ENCODE measurements around the gene RTN1. TPM values are rescaled to one million over a fixed set of nuclear protein-coding genes. Genes with fewer than 3 reads are reported as not detected.

The RTN1 gene
- total and polyA plus RNA-seq, 2 experiments from 2014 or later, result 4.2 to 4.3 TPM

DNA sequence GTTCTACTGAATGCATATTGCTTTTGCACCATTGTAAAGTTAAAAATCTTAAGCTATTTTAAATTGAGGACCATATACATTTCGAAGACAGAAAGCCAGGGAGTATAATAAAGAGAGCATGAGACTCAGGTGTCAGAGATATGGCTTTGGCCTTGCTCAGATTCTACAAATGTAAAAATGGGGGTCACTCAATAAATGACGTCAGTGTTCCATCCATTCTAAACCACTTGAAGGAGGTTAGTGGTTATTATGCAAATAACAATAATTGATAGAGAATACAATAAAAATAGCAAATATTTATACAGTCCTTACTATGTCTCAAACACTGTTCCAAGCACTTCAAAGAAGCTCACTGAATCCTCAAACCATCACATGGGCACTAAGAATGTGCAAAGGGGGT, 20.1 kb downstream of the RTN1 start (continued):
- TF ChIP-seq, protein P1, sequence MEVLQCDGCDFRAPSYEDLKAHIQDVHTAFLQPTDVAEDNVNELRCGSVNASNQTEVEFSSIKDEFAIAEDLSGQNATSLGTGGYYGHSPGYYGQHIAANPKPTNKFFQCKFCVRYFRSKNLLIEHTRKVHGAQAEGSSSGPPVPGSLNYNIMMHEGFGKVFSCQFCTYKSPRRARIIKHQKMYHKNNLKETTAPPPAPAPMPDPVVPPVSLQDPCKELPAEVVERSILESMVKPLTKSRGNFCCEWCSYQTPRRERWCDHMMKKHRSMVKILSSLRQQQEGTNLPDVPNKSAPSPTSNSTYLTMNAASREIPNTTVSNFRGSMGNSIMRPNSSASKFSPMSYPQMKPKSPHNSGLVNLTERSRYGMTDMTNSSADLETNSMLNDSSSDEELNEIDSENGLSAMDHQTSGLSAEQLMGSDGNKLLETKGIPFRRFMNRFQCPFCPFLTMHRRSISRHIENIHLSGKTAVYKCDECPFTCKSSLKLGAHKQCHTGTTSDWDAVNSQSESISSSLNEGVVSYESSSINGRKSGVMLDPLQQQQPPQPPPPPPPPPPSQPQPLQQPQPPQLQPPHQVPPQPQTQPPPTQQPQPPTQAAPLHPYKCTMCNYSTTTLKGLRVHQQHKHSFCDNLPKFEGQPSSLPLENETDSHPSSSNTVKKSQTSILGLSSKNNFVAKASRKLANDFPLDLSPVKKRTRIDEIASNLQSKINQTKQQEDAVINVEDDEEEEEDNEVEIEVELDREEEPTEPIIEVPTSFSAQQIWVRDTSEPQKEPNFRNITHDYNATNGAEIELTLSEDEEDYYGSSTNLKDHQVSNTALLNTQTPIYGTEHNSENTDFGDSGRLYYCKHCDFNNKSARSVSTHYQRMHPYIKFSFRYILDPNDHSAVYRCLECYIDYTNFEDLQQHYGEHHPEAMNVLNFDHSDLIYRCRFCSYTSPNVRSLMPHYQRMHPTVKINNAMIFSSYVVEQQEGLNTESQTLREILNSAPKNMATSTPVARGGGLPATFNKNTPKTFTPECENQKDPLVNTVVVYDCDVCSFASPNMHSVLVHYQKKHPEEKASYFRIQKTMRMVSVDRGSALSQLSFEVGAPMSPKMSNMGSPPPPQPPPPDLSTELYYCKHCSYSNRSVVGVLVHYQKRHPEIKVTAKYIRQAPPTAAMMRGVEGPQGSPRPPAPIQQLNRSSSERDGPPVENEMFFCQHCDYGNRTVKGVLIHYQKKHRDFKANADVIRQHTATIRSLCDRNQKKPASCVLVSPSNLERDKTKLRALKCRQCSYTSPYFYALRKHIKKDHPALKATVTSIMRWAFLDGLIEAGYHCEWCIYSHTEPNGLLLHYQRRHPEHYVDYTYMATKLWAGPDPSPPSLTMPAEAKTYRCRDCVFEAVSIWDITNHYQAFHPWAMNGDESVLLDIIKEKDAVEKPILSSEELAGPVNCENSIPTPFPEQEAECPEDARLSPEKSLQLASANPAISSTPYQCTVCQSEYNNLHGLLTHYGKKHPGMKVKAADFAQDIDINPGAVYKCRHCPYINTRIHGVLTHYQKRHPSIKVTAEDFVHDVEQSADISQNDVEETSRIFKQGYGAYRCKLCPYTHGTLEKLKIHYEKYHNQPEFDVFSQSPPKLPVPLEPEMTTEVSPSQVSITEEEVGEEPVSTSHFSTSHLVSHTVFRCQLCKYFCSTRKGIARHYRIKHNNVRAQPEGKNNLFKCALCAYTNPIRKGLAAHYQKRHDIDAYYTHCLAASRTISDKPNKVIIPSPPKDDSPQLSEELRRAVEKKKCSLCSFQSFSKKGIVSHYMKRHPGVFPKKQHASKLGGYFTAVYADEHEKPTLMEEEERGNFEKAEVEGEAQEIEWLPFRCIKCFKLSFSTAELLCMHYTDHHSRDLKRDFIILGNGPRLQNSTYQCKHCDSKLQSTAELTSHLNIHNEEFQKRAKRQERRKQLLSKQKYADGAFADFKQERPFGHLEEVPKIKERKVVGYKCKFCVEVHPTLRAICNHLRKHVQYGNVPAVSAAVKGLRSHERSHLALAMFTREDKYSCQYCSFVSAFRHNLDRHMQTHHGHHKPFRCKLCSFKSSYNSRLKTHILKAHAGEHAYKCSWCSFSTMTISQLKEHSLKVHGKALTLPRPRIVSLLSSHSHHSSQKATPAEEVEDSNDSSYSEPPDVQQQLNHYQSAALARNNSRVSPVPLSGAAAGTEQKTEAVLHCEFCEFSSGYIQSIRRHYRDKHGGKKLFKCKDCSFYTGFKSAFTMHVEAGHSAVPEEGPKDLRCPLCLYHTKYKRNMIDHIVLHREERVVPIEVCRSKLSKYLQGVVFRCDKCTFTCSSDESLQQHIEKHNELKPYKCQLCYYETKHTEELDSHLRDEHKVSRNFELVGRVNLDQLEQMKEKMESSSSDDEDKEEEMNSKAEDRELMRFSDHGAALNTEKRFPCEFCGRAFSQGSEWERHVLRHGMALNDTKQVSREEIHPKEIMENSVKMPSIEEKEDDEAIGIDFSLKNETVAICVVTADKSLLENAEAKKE (CRISPR knock-in tag; IDR thresholded peaks at IDR 0.05), result no peak
- TF ChIP-seq ZNF114 (CRISPR knock-in tag; IDR thresholded peaks at IDR 0.05) (no peak), STAT1 (IDR thresholded peaks at IDR 0.05; ENCODE audit: unreplicated experiment) (no peak), CTCF (conservative IDR thresholded peaks at IDR 0.05; ENCODE audit: low read depth in 2 of 2) (no peak), NANOG (IDR thresholded peaks at IDR 0.05; ENCODE audit: borderline replicate concordance) (no peak), JUNB (IDR thresholded peaks at IDR 0.05; ENCODE audit: unreplicated experiment) (no peak), CREB1 (CRISPR knock-in tag; IDR thresholded peaks at IDR 0.05; ENCODE audit: low read depth) (no peak), ZNF331 (CRISPR knock-in tag; IDR thresholded peaks at IDR 0.05; ENCODE audit: low read depth) (no peak), POLR2AphosphoS5 (IDR thresholded peaks at IDR 0.05; ENCODE audit: low read depth) (no peak)
